GM12872 (cell line): ENCODE data around the gene LNPK.

ENCODE experiments used
- CTCF ChIP-seq: IDR thresholded peaks from 3 replicates; pipeline ENCODE4 v1.5.1; 2011; ENCODE audit warnings: low read depth, mild to moderate bottlenecking, low read length, moderate library complexity; ENCODE audit not compliant: insufficient read depth

Gene LNPK

GRCh38 chr2:175935289-175936181, 66.5 kb downstream of the LNPK start:
- TF ChIP-seq CTCF = no peak

GRCh38 chr2:175932675-175933074, 69.4 kb downstream of the LNPK start:
- TF ChIP-seq CTCF = no peak

- TF ChIP-seq CTCF = no peak
These were observed 70.3 kb downstream of the LNPK start for GRCh38 chr2:175931805-175932204.

GRCh38 chr2:175930504-175930903, 71.6 kb downstream of the LNPK start:
- no peak for TF ChIP-seq CTCF

- no peak for TF ChIP-seq CTCF
These were observed 72.2 kb downstream of the LNPK start for GRCh38 chr2:175929850-175930249.

- no peak for TF ChIP-seq CTCF
These were observed 75.8 kb downstream of the LNPK start for GRCh38 chr2:175926272-175926671.

GRCh38 chr2:175922160-175922559, 79.9 kb downstream of the LNPK start:
- no peak for TF ChIP-seq CTCF

GRCh38 chr2:175918935-175919334, 83.1 kb downstream of the LNPK start:
- TF ChIP-seq CTCF = no peak
